NB4 (cell line): ENCODE measurements around the gene NR3C2.

Source experiments
- MYC ChIP-seq: IDR thresholded peaks from 2 replicates; pipeline ENCODE4 v1.6.1; 2011; ENCODE audit warnings: low read depth, low read length
- POLR2A ChIP-seq: IDR thresholded peaks from 2 replicates; pipeline ENCODE4 v1.6.1; 2011; ENCODE audit warnings: mild to moderate bottlenecking; ENCODE audit not compliant: insufficient read length; ENCODE audit errors: extremely low read depth
- TF ChIP-seq, protein P1 (sequence below): IDR thresholded peaks from one replicate; pipeline ENCODE4 v1.5.1; 2012; ENCODE audit warnings: low read depth, low read length

DNA sequence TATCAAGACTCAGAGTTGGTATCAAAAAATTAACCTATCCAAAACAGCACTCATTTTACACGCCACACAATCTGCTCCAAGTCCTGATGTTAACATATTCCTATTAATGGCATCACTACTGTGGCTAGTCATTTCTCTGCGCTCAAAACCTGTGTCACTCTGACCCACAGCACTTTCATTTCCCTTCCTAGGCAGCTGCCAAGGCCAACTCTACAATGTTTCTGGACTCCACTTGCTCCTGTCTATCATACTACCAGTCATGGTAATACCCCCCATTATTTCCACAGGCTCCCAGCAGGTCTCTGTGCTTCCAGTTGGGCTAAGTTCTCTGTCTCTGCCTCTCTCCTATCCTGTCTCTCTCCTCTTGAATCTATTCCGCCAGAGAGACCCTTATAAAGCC is 323.6 kb downstream of the NR3C2 start:
- TF ChIP-seq, protein P1, sequence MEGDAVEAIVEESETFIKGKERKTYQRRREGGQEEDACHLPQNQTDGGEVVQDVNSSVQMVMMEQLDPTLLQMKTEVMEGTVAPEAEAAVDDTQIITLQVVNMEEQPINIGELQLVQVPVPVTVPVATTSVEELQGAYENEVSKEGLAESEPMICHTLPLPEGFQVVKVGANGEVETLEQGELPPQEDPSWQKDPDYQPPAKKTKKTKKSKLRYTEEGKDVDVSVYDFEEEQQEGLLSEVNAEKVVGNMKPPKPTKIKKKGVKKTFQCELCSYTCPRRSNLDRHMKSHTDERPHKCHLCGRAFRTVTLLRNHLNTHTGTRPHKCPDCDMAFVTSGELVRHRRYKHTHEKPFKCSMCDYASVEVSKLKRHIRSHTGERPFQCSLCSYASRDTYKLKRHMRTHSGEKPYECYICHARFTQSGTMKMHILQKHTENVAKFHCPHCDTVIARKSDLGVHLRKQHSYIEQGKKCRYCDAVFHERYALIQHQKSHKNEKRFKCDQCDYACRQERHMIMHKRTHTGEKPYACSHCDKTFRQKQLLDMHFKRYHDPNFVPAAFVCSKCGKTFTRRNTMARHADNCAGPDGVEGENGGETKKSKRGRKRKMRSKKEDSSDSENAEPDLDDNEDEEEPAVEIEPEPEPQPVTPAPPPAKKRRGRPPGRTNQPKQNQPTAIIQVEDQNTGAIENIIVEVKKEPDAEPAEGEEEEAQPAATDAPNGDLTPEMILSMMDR, result no peak
- TF ChIP-seq POLR2A (no peak), MYC (no peak)
